ENCODE results near the gene TSPAN4. TPM values are rescaled to one million over a fixed set of nuclear protein-coding genes. Genes with fewer than 3 reads are reported as not detected.
A peak's percentile ranks its signal among the peaks of the same experiment; 100 is the strongest.

The TSPAN4 gene
- total and polyA plus RNA-seq, 10 of the 15 experiments (the other 5 are each of a cell fraction or from before 2014, with no cell fraction given), result 0.37 to 14.0 (median 8.5) TPM; not detected in 1

- no TSS peak for BruUV-seq (replicated peaks)
- ChIA-PET RAD21 (ENCODE audit: unreplicated experiment) (interaction anchor here (1.0 kb wide), 1 partner anchor 9 kb away, joined by 3 read pairs; the partner anchor contains the start of gene TSPAN4), CTCF (interaction anchor here (0.6 kb wide), 1 partner anchor 315 kb away, joined by 4 read pairs; no protein-coding TSS in a partner anchor), SMC1A (ENCODE audit: uncharacterized antibody, unreplicated experiment) (no interaction called here), POLR2A (interaction anchor here (0.6 to 1.4 kb wide), 3 partner anchors 9 to 11 kb away, joined by 4 read pairs; partner anchors contain the start of genes POLR2L and TSPAN4)
- H3K9ac ChIP-seq (ENCODE audit: control insufficient read depth, insufficient read depth, low read length), result no peak overlapping the region
- in situ Hi-C loops (cut with MboI), result no loop called here
- H3K9me3 ChIP-seq (replicated peaks; ENCODE audit: control insufficient read depth, insufficient read depth, low read length), result no peaks in the 10 kb centered on the region
- no peak overlapping the region for H3K27ac ChIP-seq (ENCODE audit: control insufficient read depth, insufficient read depth)
- peaks cover 0 to 13% of the 10 kb centered on the region in 2 experiments; a peak in 2 of 4 replicates for H3K36me3 ChIP-seq (ENCODE audit: control insufficient read depth in 2 of 2, insufficient read depth in 2 of 2, low read length in 1 of 2)
- FAIRE-seq (no peak), ATAC-seq (no peak), DNase-seq (ENCODE audit: low read depth, low spot score) (no peak)
- intact Hi-C loops (cut with micrococcal nuclease; ENCODE audit: unreplicated experiment), result no loop called here
- no peaks in the 10 kb centered on the region for H3K79me2 ChIP-seq (ENCODE audit: control insufficient read depth, insufficient read depth, low read length)
- peaks cover 27% of the 10 kb centered on the region for H3K4me1 ChIP-seq (ENCODE audit: control insufficient read depth, insufficient read depth, low read length)
- no peak for TF ChIP-seq BCL3 (IDR thresholded peaks at IDR 0.05; ENCODE audit: borderline replicate concordance, insufficient read depth, low read depth, low read length, poor library complexity, severe bottlenecking)
- no peak for TF ChIP-seq TCF7 (IDR thresholded peaks at IDR 0.05; ENCODE audit: borderline replicate concordance)
- TF ChIP-seq MXI1 (IDR thresholded peaks at IDR 0.05; ENCODE audit: low read depth, low read length), result no peak
- no peak for TF ChIP-seq RFX5 (IDR thresholded peaks at IDR 0.05; ENCODE audit: low read depth, low read length)
- TF ChIP-seq PRDM15 (CRISPR knock-in tag; IDR thresholded peaks at IDR 0.05), result no peak
- TF ChIP-seq HDGF (IDR thresholded peaks at IDR 0.05), result no peak
- TF ChIP-seq NFYB (IDR thresholded peaks at IDR 0.05; ENCODE audit: insufficient read depth, low read depth, low read length), result no peak
- no peak for TF ChIP-seq IRF5 (IDR thresholded peaks at IDR 0.05; ENCODE audit: borderline replicate concordance)
- TF ChIP-seq ZZZ3 (IDR thresholded peaks at IDR 0.05; ENCODE audit: control insufficient read depth, insufficient read length, low read depth), result no peak
- no peak for TF ChIP-seq CREB1 (IDR thresholded peaks at IDR 0.05; ENCODE audit: low read depth)
- no peak for TF ChIP-seq ZSCAN29 (IDR thresholded peaks at IDR 0.05)
- TF ChIP-seq SMAD1 (IDR thresholded peaks at IDR 0.05; ENCODE audit: low read depth, partially characterized antibody), result no peak
- no peak for TF ChIP-seq CHD1 (IDR thresholded peaks at IDR 0.05; ENCODE audit: low read depth, low read length)
- H2AFZ ChIP-seq (ENCODE audit: control insufficient read depth, low read depth, low read length), result no peak overlapping the region
- no peaks in the 10 kb centered on the region for H4K20me1 ChIP-seq (ENCODE audit: control insufficient read depth, insufficient read depth)
- 72% methylated on average over 9 of the region's 9 CpGs for WGBS (ENCODE audit: insufficient coverage, insufficient replicate concordance, low lambda C conversion rate, missing lambda C conversion rate)
- no peaks in the 10 kb centered on the region; a peak in 3 of 4 replicates for H3K27me3 ChIP-seq (replicated peaks in 1 of 2; ENCODE audit: control insufficient read depth in 2 of 2, insufficient read depth in 2 of 2, low read length in 1 of 2)
- H3K4me3 ChIP-seq, result no peak overlapping the region
- peak overlapping the region; percentile 89 for H3K4me2 ChIP-seq (ENCODE audit: control insufficient read depth, insufficient read depth)
Measured at GRCh38 chr11:833849-834311, 8.8 kb upstream of the TSPAN4 start.
